NCI-H460 (cell line): ENCODE measurements around the gene TCF15. TPM values are rescaled to one million over a fixed set of nuclear protein-coding genes. Genes with fewer than 3 reads are reported as not detected.

Experiments
- DNase-seq: peaks from one replicate; pipeline ENCODE4 v3.0.0-alpha.2; 2016; ENCODE audit warnings: low read depth; ENCODE audit errors: extremely low read depth
- total RNA-seq: library from RNA; depleted of rRNA; stranded (reverse); fragments of >200 nt; shearing (Covaris generic); gene quantifications from 2 replicates; pipeline ENCODE4 v1.2.3, GENCODE V29; 2014

TCF15 gene
- total RNA-seq, 1 experiment from 2014 or later = not detected

GRCh38 chr20:615514-615913, 5.4 kb upstream of the TCF15 start:
- no peak for DNase-seq

GRCh38 chr20:611843-612185, 1.7 kb upstream of the TCF15 start:
- no peak for DNase-seq

- DNase-seq = no peak
Measured at GRCh38 chr20:611047-611842, 1.1 kb upstream of the TCF15 start.

- no peak for DNase-seq
Measured at GRCh38 chr20:609371-609964, 641 bp downstream of the TCF15 start.

- DNase-seq = no peak
Measured at GRCh38 chr20:608970-609369, 1.1 kb downstream of the TCF15 start.

GRCh38 chr20:607476-607875, 2.6 kb downstream of the TCF15 start:
- no peak for DNase-seq

GRCh38 chr20:605237-605636, 4.9 kb downstream of the TCF15 start:
- no peak for DNase-seq

GRCh38 chr20:603116-603640, 6.9 kb downstream of the TCF15 start:
- DNase-seq = no peak

- DNase-seq = no peak
Measured at GRCh38 chr20:602111-602970, 7.8 kb downstream of the TCF15 start.

- no peak for DNase-seq
Measured at GRCh38 chr20:600736-601135, 9.4 kb downstream of the TCF15 start.

GRCh38 chr20:600141-600540, 10.0 kb downstream of the TCF15 start:
- no peak for DNase-seq

GRCh38 chr20:598133-598850, 11.8 kb downstream of the TCF15 start:
- DNase-seq = no peak

- DNase-seq = no peak
Measured at GRCh38 chr20:597560-597959, 12.5 kb downstream of the TCF15 start.

GRCh38 chr20:595330-596308, 14.5 kb downstream of the TCF15 start:
- no peak for DNase-seq

GRCh38 chr20:592506-592905, 17.6 kb downstream of the TCF15 start:
- DNase-seq = no peak

- no peak for DNase-seq
Measured at GRCh38 chr20:591941-592340, 18.2 kb downstream of the TCF15 start.

- no peak for DNase-seq
Measured at GRCh38 chr20:588932-589672, 21.0 kb downstream of the TCF15 start.

GRCh38 chr20:588476-588875, 21.6 kb downstream of the TCF15 start:
- DNase-seq = no peak

GRCh38 chr20:584971-585301, 25.2 kb downstream of the TCF15 start:
- DNase-seq = no peak
